CD14-positive monocyte (primary cell): ENCODE data around the gene NINJ1. TPM values are rescaled to one million over a fixed set of nuclear protein-coding genes. Genes with fewer than 3 reads are reported as not detected.

Experiments used
- DNase-seq, 3 donors: peaks; one replicate each; pipeline ENCODE4 v3.0.0-alpha.2; 2011 to 2022
- H2AFZ ChIP-seq: 2 replicates; pipeline ENCODE4 v1.6.0; 2012; ENCODE audit warnings: mild to moderate bottlenecking, low read depth, low read length, inconsistent platforms; ENCODE audit not compliant: insufficient read depth, poor library complexity, severe bottlenecking
- H3K27ac ChIP-seq, 2 donors: 1 replicate in 1 of 2; 2 replicates in 1 of 2; pipeline ENCODE4 v1.5.1; 2012 to 2013; ENCODE audit warnings: low read length in 2 of 2, control low read depth in 1 of 2, inconsistent platforms in 1 of 2, low read depth in 1 of 2, mild to moderate bottlenecking in 1 of 2
- H3K27me3 ChIP-seq, 2 donors: one replicate each; pipeline versions ENCODE4 v1.6.0 to v1.6.1; 2011 to 2013; ENCODE audit warnings: low read length in 2 of 2; ENCODE audit not compliant: control insufficient read depth in 2 of 2, insufficient read depth in 2 of 2
- H3K36me3 ChIP-seq, 2 donors: replicated peaks in 1 of 2; 1 replicate in 1 of 2; 2 replicates in 1 of 2; pipeline versions ENCODE4 v1.5.1 to v1.6.1; 2012 to 2013; ENCODE audit warnings: low read length in 2 of 2, control low read depth in 1 of 2, inconsistent platforms in 1 of 2, mild to moderate bottlenecking in 1 of 2; ENCODE audit not compliant: insufficient read depth in 2 of 2, control insufficient read depth in 1 of 2
- H3K4me1 ChIP-seq, 2 donors: 1 replicate in 1 of 2; 2 replicates in 1 of 2; pipeline versions ENCODE4 v1.5.1 to v1.6.1; 2012 to 2013; ENCODE audit warnings: low read length in 2 of 2, control low read depth in 1 of 2, inconsistent platforms in 1 of 2, mild to moderate bottlenecking in 1 of 2, moderate library complexity in 1 of 2; ENCODE audit not compliant: insufficient read depth in 2 of 2, control insufficient read depth in 1 of 2
- H3K4me2 ChIP-seq: replicated peaks from 2 replicates; pipeline ENCODE3; 2012; ENCODE audit warnings: low read length, moderate library complexity, mild to moderate bottlenecking; ENCODE audit not compliant: poor library complexity, severe bottlenecking; ENCODE audit errors: extremely low read depth
- H3K4me3 ChIP-seq, 3 experiments: fragments of 200-600 bp in 1 of 3; sonication (generic) in 1 of 3; replicated peaks in 1 of 3; 1 replicate in 2 of 3; 2 replicates in 1 of 3; pipeline ENCODE4 v1.5.1; 2011 to 2013; ENCODE audit warnings: low read length in 3 of 3, mild to moderate bottlenecking in 3 of 3, control low read depth in 2 of 3, low read depth in 2 of 3, inconsistent platforms in 1 of 3, moderate library complexity in 1 of 3
- H3K79me2 ChIP-seq: 2 replicates; pipeline ENCODE4 v1.6.0; 2012; ENCODE audit warnings: mild to moderate bottlenecking, control low read depth, inconsistent platforms, low read length, moderate library complexity; ENCODE audit not compliant: insufficient read depth
- H3K9ac ChIP-seq: 2 replicates; pipeline ENCODE4 v1.6.0; 2017; ENCODE audit warnings: low read length, mild to moderate bottlenecking; ENCODE audit not compliant: insufficient read depth, poor library complexity, severe bottlenecking
- H3K9me3 ChIP-seq, 2 donors: replicated peaks in 1 of 2; 1 replicate in 1 of 2; 2 replicates in 1 of 2; pipeline versions ENCODE4 v1.5.1 to v1.6.1; 2012 to 2013; ENCODE audit warnings: low read length in 2 of 2, control low read depth in 1 of 2; ENCODE audit not compliant: control insufficient read depth in 1 of 2, insufficient read depth in 1 of 2
- H4K20me1 ChIP-seq: 2 replicates; pipeline ENCODE4 v1.6.0; 2012; ENCODE audit warnings: mild to moderate bottlenecking, low read length, control low read depth, moderate library complexity; ENCODE audit not compliant: insufficient read depth
- H3K27ac Mint-ChIP-seq, 7 donors: one replicate each; pipeline ENCODE4 v1.8.0; 2020; ENCODE audit warnings: mild to moderate bottlenecking in 7 of 7, mixed read lengths in 7 of 7, moderate library complexity in 6 of 7, inconsistent platforms in 2 of 7
- H3K27me3 Mint-ChIP-seq, 3 donors: one replicate each; pipeline ENCODE4 v1.8.0; 2021 to 2022; ENCODE audit warnings: low read depth in 3 of 3, mild to moderate bottlenecking in 3 of 3, mixed read lengths in 3 of 3, moderate library complexity in 3 of 3, inconsistent platforms in 1 of 3
- H3K36me3 Mint-ChIP-seq, 2 donors: one replicate each; pipeline ENCODE4 v1.8.0; 2020; ENCODE audit warnings: mixed read lengths in 2 of 2, inconsistent platforms in 1 of 2, mild to moderate bottlenecking in 1 of 2
- H3K4me1 Mint-ChIP-seq: one replicate; pipeline ENCODE4 v1.8.0; 2020; ENCODE audit warnings: mild to moderate bottlenecking, mixed read lengths
- H3K4me3 Mint-ChIP-seq, 2 donors: one replicate each; pipeline ENCODE4 v1.8.0; 2020; ENCODE audit warnings: mild to moderate bottlenecking in 2 of 2, mixed read lengths in 2 of 2, moderate library complexity in 1 of 2
- H3K9me3 Mint-ChIP-seq, 7 donors: one replicate each; pipeline ENCODE4 v1.8.0; 2020 to 2022; ENCODE audit warnings: mixed read lengths in 7 of 7, mild to moderate bottlenecking in 6 of 7, moderate library complexity in 6 of 7, inconsistent platforms in 2 of 7
- CTCF ChIP-seq: fragments of 200-600 bp; IDR thresholded peaks from one replicate; pipeline ENCODE4 v1.8.0; 2022; ENCODE audit warnings: antibody characterized with exemption, mild to moderate bottlenecking
- WGBS: methylation state at CpG from one replicate; pipeline ENCODE4 v1.1.5; 2013; ENCODE audit warnings: missing lambda C conversion rate; ENCODE audit not compliant: insufficient coverage; 5-methylcytosine and 5-hydroxymethylcytosine counted together
- intact Hi-C, 2 donors: fragments of 100-400 bp; cut with micrococcal nuclease; formaldehyde crosslinking; loops; one replicate each; pipeline versions ENCODE4 v1.15.0 to v1.15.1; 2023
- polyA plus RNA-seq, 3 donors: library from polyadenylated mRNA; depleted of rRNA in 1 of 3; unstranded in 2 of 3; stranded (reverse) in 1 of 3; fragments of 300-500 nt in 2 of 3; fragments of >200 nt in 1 of 3; fragmentation: Illumina TruSeq in 2 of 3; gene quantifications; 1 replicate in 2 of 3; 2 replicates in 1 of 3; pipeline ENCODE4 v1.2.3, GENCODE V29; 2012 to 2021

The NINJ1 gene
- polyA plus RNA-seq, 3 donors: 290 to 610 (median 469) TPM

GRCh38 chr9:93086447-93087224 lies 47.4 kb downstream of the NINJ1 start:
- WGBS: 82% methylated on average over 2 of the region's 8 CpGs
- H3K36me3 ChIP-seq: peaks cover 2 to 24% of the 10 kb centered on the region in 2 donors
- H2AFZ ChIP-seq: no peak overlapping the region
- H3K79me2 ChIP-seq: no peaks in the 10 kb centered on the region
- Mint-ChIP-seq H3K27me3 (peaks cover 0 to 6% (median 2%) of the 10 kb centered on the region in 3 donors), H3K27ac (peak overlapping the region in 2 of 7 donors; percentile 10 to 64), H3K4me3 (no peak overlapping the region), H3K36me3 (peaks cover 31 to 38% of the 10 kb centered on the region in 2 donors), H3K4me1 (peaks cover 27% of the 10 kb centered on the region), H3K9me3 (peaks cover 15 to 25% (median 21%) of the 10 kb centered on the region in 7 donors)
- H4K20me1 ChIP-seq: no peaks in the 10 kb centered on the region
- no peak overlapping the region for H3K27ac ChIP-seq
- no peak for TF ChIP-seq CTCF
- intact Hi-C loops: loop anchor here in 1 of 2 donors (5.0 kb wide), 1 partner anchor 59 kb away; no protein-coding TSS in a partner anchor
- H3K27me3 ChIP-seq: no peaks in the 10 kb centered on the region
- H3K9me3 ChIP-seq: peaks cover 14 to 15% of the 10 kb centered on the region in 2 donors
- no peak overlapping the region for H3K4me3 ChIP-seq
- H3K4me2 ChIP-seq: no peak overlapping the region
- H3K9ac ChIP-seq: no peak overlapping the region
- peaks cover 17 to 29% of the 10 kb centered on the region in 2 donors for H3K4me1 ChIP-seq
- DNase-seq: no peak

- no peak for DNase-seq
- intact Hi-C loops: loop anchor here in 1 of 2 donors (5.0 kb wide), 1 partner anchor 58 kb away; no protein-coding TSS in a partner anchor
- no peak overlapping the region for H2AFZ ChIP-seq
- H3K36me3 ChIP-seq: peaks cover 2 to 33% of the 10 kb centered on the region in 2 donors
- Mint-ChIP-seq H3K9me3 (peaks cover 8 to 16% (median 13%) of the 10 kb centered on the region in 7 donors), H3K27ac (peak overlapping the region in 1 of 7 donors; percentile 60), H3K4me3 (no peak overlapping the region), H3K27me3 (peaks cover 0 to 6% (median 0%) of the 10 kb centered on the region in 3 donors), H3K36me3 (peaks cover 36 to 40% of the 10 kb centered on the region in 2 donors), H3K4me1 (peaks cover 22% of the 10 kb centered on the region)
- H4K20me1 ChIP-seq: no peaks in the 10 kb centered on the region
- peaks cover 16 to 23% of the 10 kb centered on the region in 2 donors for H3K4me1 ChIP-seq
- no peak overlapping the region for H3K4me3 ChIP-seq
- WGBS: 100% methylated on average over 2 of the region's 4 CpGs
- no peak overlapping the region for H3K27ac ChIP-seq
- H3K27me3 ChIP-seq: no peaks in the 10 kb centered on the region
- H3K79me2 ChIP-seq: no peaks in the 10 kb centered on the region
- peaks cover 5 to 7% of the 10 kb centered on the region in 2 donors for H3K9me3 ChIP-seq
- no peak overlapping the region for H3K9ac ChIP-seq
- H3K4me2 ChIP-seq: no peak overlapping the region
- no peak for TF ChIP-seq CTCF
Measured at GRCh38 chr9:93085676-93086075, 48.4 kb downstream of the NINJ1 start.
